ENCODE data around the gene HOATZ.
A peak's percentile ranks its signal among the peaks of the same experiment; 100 is the strongest.

HOATZ gene

GRCh38 chr11:111561306-111561705, 46.7 kb downstream of the HOATZ start:
- Histone ChIP-seq H2BK120ac (ENCODE audit: low read depth, low read length) (no peak overlapping the region), H3K79me1 (replicated peaks; ENCODE audit: low read length, poor library complexity, severe bottlenecking) (peaks cover 6% of the 10 kb centered on the region), H3K36me3 (ENCODE audit: control insufficient read depth in 1 of 2, insufficient read depth in 2 of 2, low read depth in 1 of 2, low read length in 2 of 2) (peaks cover 9 to 20% of the 10 kb centered on the region in 2 experiments), H2BK12ac (ENCODE audit: low read length in 2 of 2) (no peak overlapping the region), H2AFZ (ENCODE audit: low read depth, low read length) (no peak overlapping the region), H3K4ac (ENCODE audit: low read depth in 1 of 2, low read length in 2 of 2) (no peak overlapping the region), H3K4me1 (ENCODE audit: control insufficient read depth, insufficient read depth, low read depth, low read length) (peaks cover 13% of the 10 kb centered on the region), H3K4me3 (ENCODE audit: insufficient read depth in 1 of 2, low read depth in 1 of 2, low read length in 2 of 2) (no peak overlapping the region), H2BK5ac (ENCODE audit: low read depth, low read length, poor library complexity, severe bottlenecking) (no peak overlapping the region), H3K4me2 (ENCODE audit: low read length, poor library complexity, severe bottlenecking) (no peak overlapping the region), H4K91ac (ENCODE audit: low read length) (no peak overlapping the region), H2AK5ac (ENCODE audit: low read length, severe bottlenecking) (no peak overlapping the region), H3K18ac (ENCODE audit: low read depth in 1 of 2, low read length in 2 of 2) (no peak overlapping the region), H4K8ac (ENCODE audit: low read length) (no peak overlapping the region), H3K9me3 (ENCODE audit: control insufficient read depth, low read length) (no peaks in the 10 kb centered on the region), H3K9ac (ENCODE audit: low read length) (peak overlapping the region; percentile 75), H3K23ac (ENCODE audit: low read length in 2 of 2) (no peak overlapping the region), H3K14ac (ENCODE audit: low read length in 2 of 2) (no peak overlapping the region), H3K27ac (ENCODE audit: low read length, poor library complexity, severe bottlenecking) (peak overlapping the region; percentile 86), H2BK15ac (ENCODE audit: low read depth, poor library complexity, severe bottlenecking) (no peak overlapping the region), H3K27me3 (ENCODE audit: control insufficient read depth in 1 of 2, insufficient read depth in 1 of 2, low read length in 2 of 2) (no peaks in the 10 kb centered on the region)
- 32% methylated on average over 1 of the region's 3 CpGs for WGBS
- DNase-seq = no peak

GRCh38 chr11:111561791-111562325, 47.3 kb downstream of the HOATZ start:
- H4K8ac ChIP-seq (ENCODE audit: low read length) = no peak overlapping the region
- peak; percentile 63 for DNase-seq
- H3K4ac ChIP-seq (ENCODE audit: low read depth in 1 of 2, low read length in 2 of 2) = no peak overlapping the region
- no peak overlapping the region for H2BK120ac ChIP-seq (ENCODE audit: low read depth, low read length)
- no peak overlapping the region for H2BK15ac ChIP-seq (ENCODE audit: low read depth, poor library complexity, severe bottlenecking)
- H3K23ac ChIP-seq (ENCODE audit: low read length in 2 of 2) = no peak overlapping the region
- peaks cover 12% of the 10 kb centered on the region for H3K4me1 ChIP-seq (ENCODE audit: control insufficient read depth, insufficient read depth, low read depth, low read length)
- peak overlapping the region; percentile 86 for H3K27ac ChIP-seq (ENCODE audit: low read length, poor library complexity, severe bottlenecking)
- H2BK12ac ChIP-seq (ENCODE audit: low read length in 2 of 2) = peak overlapping the region in 1 of 2 experiments; percentile 81
- H2AFZ ChIP-seq (ENCODE audit: low read depth, low read length) = no peak overlapping the region
- H2BK5ac ChIP-seq (ENCODE audit: low read depth, low read length, poor library complexity, severe bottlenecking) = no peak overlapping the region
- no peak overlapping the region for H3K4me3 ChIP-seq (ENCODE audit: insufficient read depth in 1 of 2, low read depth in 1 of 2, low read length in 2 of 2)
- no peak overlapping the region for H3K14ac ChIP-seq (ENCODE audit: low read length in 2 of 2)
- H2AK5ac ChIP-seq (ENCODE audit: low read length, severe bottlenecking) = no peak overlapping the region
- H3K9me3 ChIP-seq (ENCODE audit: control insufficient read depth, low read length) = no peaks in the 10 kb centered on the region
- peaks cover 9 to 19% of the 10 kb centered on the region in 2 experiments for H3K36me3 ChIP-seq (ENCODE audit: control insufficient read depth in 1 of 2, insufficient read depth in 2 of 2, low read depth in 1 of 2, low read length in 2 of 2)
- WGBS = 4% methylated on average over 3 of the region's 3 CpGs
- H4K91ac ChIP-seq (ENCODE audit: low read length) = no peak overlapping the region
- H3K4me2 ChIP-seq (ENCODE audit: low read length, poor library complexity, severe bottlenecking) = no peak overlapping the region
- peak overlapping the region; percentile 75 for H3K9ac ChIP-seq (ENCODE audit: low read length)
- no peaks in the 10 kb centered on the region for H3K27me3 ChIP-seq (ENCODE audit: control insufficient read depth in 1 of 2, insufficient read depth in 1 of 2, low read length in 2 of 2)
- H3K79me1 ChIP-seq (replicated peaks; ENCODE audit: low read length, poor library complexity, severe bottlenecking) = peaks cover 6% of the 10 kb centered on the region
- H3K18ac ChIP-seq (ENCODE audit: low read depth in 1 of 2, low read length in 2 of 2) = no peak overlapping the region

- Histone ChIP-seq H3K9ac (ENCODE audit: low read length) (peak overlapping the region; percentile 75), H3K4me3 (ENCODE audit: insufficient read depth in 1 of 2, low read depth in 1 of 2, low read length in 2 of 2) (no peak overlapping the region), H3K4ac (ENCODE audit: low read depth in 1 of 2, low read length in 2 of 2) (no peak overlapping the region), H3K18ac (ENCODE audit: low read depth in 1 of 2, low read length in 2 of 2) (peak overlapping the region in 1 of 2 experiments; percentile 4), H2BK12ac (ENCODE audit: low read length in 2 of 2) (no peak overlapping the region), H3K27me3 (ENCODE audit: control insufficient read depth in 1 of 2, insufficient read depth in 1 of 2, low read length in 2 of 2) (no peaks in the 10 kb centered on the region), H2BK5ac (ENCODE audit: low read depth, low read length, poor library complexity, severe bottlenecking) (no peak overlapping the region), H2AFZ (ENCODE audit: low read depth, low read length) (no peak overlapping the region), H4K91ac (ENCODE audit: low read length) (no peak overlapping the region), H3K79me1 (replicated peaks; ENCODE audit: low read length, poor library complexity, severe bottlenecking) (peaks cover 6% of the 10 kb centered on the region), H2BK15ac (ENCODE audit: low read depth, poor library complexity, severe bottlenecking) (no peak overlapping the region), H3K23ac (ENCODE audit: low read length in 2 of 2) (no peak overlapping the region), H3K4me2 (ENCODE audit: low read length, poor library complexity, severe bottlenecking) (no peak overlapping the region), H2BK120ac (ENCODE audit: low read depth, low read length) (no peak overlapping the region), H3K36me3 (ENCODE audit: control insufficient read depth in 1 of 2, insufficient read depth in 2 of 2, low read depth in 1 of 2, low read length in 2 of 2) (peaks cover 9 to 19% of the 10 kb centered on the region in 2 experiments), H3K9me3 (ENCODE audit: control insufficient read depth, low read length) (no peaks in the 10 kb centered on the region), H2AK5ac (ENCODE audit: low read length, severe bottlenecking) (peak overlapping the region; percentile 80), H3K27ac (ENCODE audit: low read length, poor library complexity, severe bottlenecking) (peak overlapping the region; percentile 69), H3K14ac (ENCODE audit: low read length in 2 of 2) (no peak overlapping the region), H4K8ac (ENCODE audit: low read length) (no peak overlapping the region), H3K4me1 (ENCODE audit: control insufficient read depth, insufficient read depth, low read depth, low read length) (peaks cover 11% of the 10 kb centered on the region)
- WGBS = 97% methylated on average over 8 of the region's 10 CpGs
- no peak for DNase-seq
Measured at GRCh38 chr11:111562692-111563389, 48.3 kb downstream of the HOATZ start.

- no peak overlapping the region for H3K18ac ChIP-seq (ENCODE audit: low read depth in 1 of 2, low read length in 2 of 2)
- H3K36me3 ChIP-seq (ENCODE audit: control insufficient read depth in 1 of 2, insufficient read depth in 2 of 2, low read depth in 1 of 2, low read length in 2 of 2) = peaks cover 0 to 13% of the 10 kb centered on the region in 2 experiments
- peak; percentile 72 for DNase-seq
- no peak overlapping the region for H3K27ac ChIP-seq (ENCODE audit: low read length, poor library complexity, severe bottlenecking)
- 0% methylated on average over 1 of the region's 4 CpGs for WGBS
- H3K4me1 ChIP-seq (ENCODE audit: control insufficient read depth, insufficient read depth, low read depth, low read length) = peaks cover 12% of the 10 kb centered on the region
- H2BK15ac ChIP-seq (ENCODE audit: low read depth, poor library complexity, severe bottlenecking) = no peak overlapping the region
- H3K14ac ChIP-seq (ENCODE audit: low read length in 2 of 2) = no peak overlapping the region
- H2AK5ac ChIP-seq (ENCODE audit: low read length, severe bottlenecking) = no peak overlapping the region
- H3K4me2 ChIP-seq (ENCODE audit: low read length, poor library complexity, severe bottlenecking) = no peak overlapping the region
- no peak overlapping the region for H2BK5ac ChIP-seq (ENCODE audit: low read depth, low read length, poor library complexity, severe bottlenecking)
- no peaks in the 10 kb centered on the region for H3K27me3 ChIP-seq (ENCODE audit: control insufficient read depth in 1 of 2, insufficient read depth in 1 of 2, low read length in 2 of 2)
- H2BK12ac ChIP-seq (ENCODE audit: low read length in 2 of 2) = no peak overlapping the region
- H3K4me3 ChIP-seq (ENCODE audit: insufficient read depth in 1 of 2, low read depth in 1 of 2, low read length in 2 of 2) = no peak overlapping the region
- no peak overlapping the region for H2AFZ ChIP-seq (ENCODE audit: low read depth, low read length)
- H2BK120ac ChIP-seq (ENCODE audit: low read depth, low read length) = no peak overlapping the region
- no peak overlapping the region for H4K91ac ChIP-seq (ENCODE audit: low read length)
- H3K9me3 ChIP-seq (ENCODE audit: control insufficient read depth, low read length) = no peaks in the 10 kb centered on the region
- H3K79me1 ChIP-seq (replicated peaks; ENCODE audit: low read length, poor library complexity, severe bottlenecking) = no peaks in the 10 kb centered on the region
- H3K4ac ChIP-seq (ENCODE audit: low read depth in 1 of 2, low read length in 2 of 2) = no peak overlapping the region
- no peak overlapping the region for H3K9ac ChIP-seq (ENCODE audit: low read length)
- no peak overlapping the region for H4K8ac ChIP-seq (ENCODE audit: low read length)
- H3K23ac ChIP-seq (ENCODE audit: low read length in 2 of 2) = no peak overlapping the region
Measured at GRCh38 chr11:111565114-111565720, 50.6 kb downstream of the HOATZ start.
